LNCaP clone FGC (cell line): ENCODE results near the gene IST1.
A peak's percentile ranks its signal among the peaks of the same experiment; 100 is the strongest.

Experiments
- DNase-seq: peaks from one replicate; pipeline ENCODE4 v3.0.0-alpha.2; 2011; ENCODE audit warnings: low read depth
- H3K4me3 ChIP-seq: 2 replicates; pipeline ENCODE4 v1.5.1; 2011; ENCODE audit warnings: mild to moderate bottlenecking, low read depth, low read length, control low read depth
- TF ChIP-seq, protein P1 (sequence below): IDR thresholded peaks from 2 replicates; pipeline ENCODE4 v1.5.1; 2012; ENCODE audit warnings: mild to moderate bottlenecking; ENCODE audit not compliant: control insufficient read depth, insufficient read depth; ENCODE audit errors: extremely low read depth

IST1 gene

GRCh38 chr16:71954180-71954579, 58.8 kb downstream of the IST1 start:
- TF ChIP-seq, protein P1, sequence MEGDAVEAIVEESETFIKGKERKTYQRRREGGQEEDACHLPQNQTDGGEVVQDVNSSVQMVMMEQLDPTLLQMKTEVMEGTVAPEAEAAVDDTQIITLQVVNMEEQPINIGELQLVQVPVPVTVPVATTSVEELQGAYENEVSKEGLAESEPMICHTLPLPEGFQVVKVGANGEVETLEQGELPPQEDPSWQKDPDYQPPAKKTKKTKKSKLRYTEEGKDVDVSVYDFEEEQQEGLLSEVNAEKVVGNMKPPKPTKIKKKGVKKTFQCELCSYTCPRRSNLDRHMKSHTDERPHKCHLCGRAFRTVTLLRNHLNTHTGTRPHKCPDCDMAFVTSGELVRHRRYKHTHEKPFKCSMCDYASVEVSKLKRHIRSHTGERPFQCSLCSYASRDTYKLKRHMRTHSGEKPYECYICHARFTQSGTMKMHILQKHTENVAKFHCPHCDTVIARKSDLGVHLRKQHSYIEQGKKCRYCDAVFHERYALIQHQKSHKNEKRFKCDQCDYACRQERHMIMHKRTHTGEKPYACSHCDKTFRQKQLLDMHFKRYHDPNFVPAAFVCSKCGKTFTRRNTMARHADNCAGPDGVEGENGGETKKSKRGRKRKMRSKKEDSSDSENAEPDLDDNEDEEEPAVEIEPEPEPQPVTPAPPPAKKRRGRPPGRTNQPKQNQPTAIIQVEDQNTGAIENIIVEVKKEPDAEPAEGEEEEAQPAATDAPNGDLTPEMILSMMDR: no peak
- DNase-seq: no peak
- no peak overlapping the region for H3K4me3 ChIP-seq

- no peak for DNase-seq
- no peak overlapping the region for H3K4me3 ChIP-seq
- TF ChIP-seq, protein P1: no peak
These were observed 59.4 kb downstream of the IST1 start for GRCh38 chr16:71954699-71955195.

GRCh38 chr16:71956486-71956885, 61.2 kb downstream of the IST1 start:
- no peak overlapping the region for H3K4me3 ChIP-seq
- DNase-seq: no peak
- TF ChIP-seq, protein P1: no peak

DNA sequence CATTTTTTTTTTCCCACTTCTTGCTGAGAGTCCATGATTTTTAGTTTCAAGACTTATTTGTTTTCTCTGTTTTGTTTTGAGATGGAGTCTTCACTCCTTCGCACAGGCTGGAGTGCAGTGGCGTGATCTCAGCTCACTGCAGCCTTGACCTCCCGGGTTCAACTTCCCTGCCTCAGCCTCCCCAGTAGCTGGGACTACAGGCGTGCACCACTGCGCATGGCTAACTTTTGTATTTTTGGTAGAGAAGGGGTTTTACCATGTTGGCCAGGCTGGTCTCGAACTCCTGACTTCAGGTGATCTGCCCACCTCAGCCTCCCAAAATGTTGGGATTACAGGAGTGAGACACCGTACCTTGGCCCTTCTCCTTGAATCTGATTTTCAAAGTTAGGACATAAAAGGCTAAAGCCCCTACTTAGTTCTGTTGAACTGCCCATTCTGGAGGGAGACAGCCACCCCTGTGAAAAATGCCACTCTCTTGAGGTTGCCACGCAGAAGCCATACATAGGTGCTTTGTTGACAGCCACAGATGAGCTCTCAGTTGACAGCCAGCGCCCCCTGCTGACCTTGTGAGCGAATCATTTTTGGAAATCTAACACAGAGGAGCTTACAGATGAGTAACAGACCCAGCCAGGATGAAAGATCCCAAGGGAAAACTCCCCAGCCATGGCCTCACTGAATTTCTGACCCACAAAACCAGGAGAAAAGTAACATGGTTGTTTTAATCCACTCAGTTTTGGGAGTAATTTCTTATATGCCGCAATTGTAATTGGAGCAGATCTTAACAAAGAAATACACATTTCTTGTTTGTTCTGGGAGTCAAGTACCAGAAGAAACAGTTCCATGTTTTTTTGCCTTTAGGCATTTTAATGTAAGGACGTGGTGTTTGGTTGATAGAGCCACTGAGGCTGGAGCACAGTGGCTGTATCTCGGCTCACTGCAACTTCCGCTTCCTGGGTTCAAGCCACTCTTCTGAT, 66.0 kb downstream of the IST1 start:
- H3K4me3 ChIP-seq: no peak overlapping the region
- DNase-seq: peak; percentile 63
- TF ChIP-seq, protein P1: peak; percentile 92

DNA sequence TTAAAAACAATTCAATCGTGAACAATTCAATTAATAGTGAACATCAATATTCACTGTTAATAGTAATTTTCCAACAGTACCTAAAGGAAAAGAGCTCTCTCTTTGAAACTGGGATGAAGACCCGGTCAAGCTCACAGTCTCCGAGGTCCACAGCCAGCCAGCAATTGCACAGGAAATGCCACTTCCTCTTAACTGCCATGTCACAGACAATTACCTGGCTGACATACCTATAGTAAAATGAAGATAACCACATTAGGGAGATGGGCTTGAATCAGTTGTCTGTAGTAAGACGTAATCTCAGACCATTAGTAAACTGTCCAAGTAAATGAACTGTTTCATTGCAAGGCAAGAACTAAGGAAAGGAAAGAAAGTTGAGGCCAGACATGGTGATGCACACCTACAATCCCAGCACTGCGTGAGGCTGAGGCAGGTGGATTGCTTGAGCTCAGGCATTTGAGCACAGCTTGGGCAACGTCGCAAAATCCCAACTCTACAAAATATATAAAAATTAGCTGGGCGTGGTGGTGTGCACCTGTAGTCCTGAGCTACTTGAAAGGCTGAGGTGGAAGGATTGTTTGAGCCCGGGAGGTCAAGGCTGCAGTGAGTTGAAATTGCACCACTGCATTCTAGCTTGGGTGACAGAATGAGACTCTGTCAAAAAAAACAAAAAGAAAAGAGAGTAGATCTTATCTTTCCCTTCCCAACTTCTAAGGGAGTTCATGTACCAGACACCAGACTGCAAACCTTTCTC, 68.0 kb downstream of the IST1 start:
- TF ChIP-seq, protein P1: no peak
- H3K4me3 ChIP-seq: no peak overlapping the region
- no peak for DNase-seq

DNA sequence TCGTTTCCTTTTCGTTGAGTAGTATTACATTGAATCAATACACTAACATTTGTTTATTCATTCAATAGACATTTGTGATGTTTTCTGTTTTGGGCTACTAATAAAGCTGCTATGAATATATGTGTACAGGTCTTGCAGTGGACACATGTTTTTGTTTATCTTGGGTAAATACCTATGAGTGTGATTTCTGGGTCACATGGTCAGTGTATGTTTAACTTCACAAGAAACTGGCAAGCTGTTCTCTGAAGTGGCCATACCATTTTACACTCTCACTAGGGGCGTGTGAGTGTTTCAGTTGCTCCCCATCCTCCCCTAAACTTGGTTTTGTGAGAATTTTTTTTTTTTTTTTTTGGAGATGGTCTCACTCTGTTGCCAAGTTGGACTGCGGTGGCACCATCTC, 69.9 kb downstream of the IST1 start:
- no peak overlapping the region for H3K4me3 ChIP-seq
- peak; percentile 88 for DNase-seq
- TF ChIP-seq, protein P1: no peak
